ENCODE measurements around the gene STARD7. TPM values are rescaled to one million over a fixed set of nuclear protein-coding genes. Genes with fewer than 3 reads are reported as not detected.
"Not testable (repeated sequence)": the region's sequence is repeated elsewhere in the genome, so short reads cannot be mapped to it uniquely, and the experiment has no call there.

STARD7 gene, protein sequence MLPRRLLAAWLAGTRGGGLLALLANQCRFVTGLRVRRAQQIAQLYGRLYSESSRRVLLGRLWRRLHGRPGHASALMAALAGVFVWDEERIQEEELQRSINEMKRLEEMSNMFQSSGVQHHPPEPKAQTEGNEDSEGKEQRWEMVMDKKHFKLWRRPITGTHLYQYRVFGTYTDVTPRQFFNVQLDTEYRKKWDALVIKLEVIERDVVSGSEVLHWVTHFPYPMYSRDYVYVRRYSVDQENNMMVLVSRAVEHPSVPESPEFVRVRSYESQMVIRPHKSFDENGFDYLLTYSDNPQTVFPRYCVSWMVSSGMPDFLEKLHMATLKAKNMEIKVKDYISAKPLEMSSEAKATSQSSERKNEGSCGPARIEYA
- 191 and 326 TPM in 2 replicates for polyA plus RNA-seq (2014; cell fraction: cytosol; rRNA removed)
- polyA plus RNA-seq (2014; cell fraction: nucleus; rRNA removed): 165 and 200 TPM in 2 replicates

DNA sequence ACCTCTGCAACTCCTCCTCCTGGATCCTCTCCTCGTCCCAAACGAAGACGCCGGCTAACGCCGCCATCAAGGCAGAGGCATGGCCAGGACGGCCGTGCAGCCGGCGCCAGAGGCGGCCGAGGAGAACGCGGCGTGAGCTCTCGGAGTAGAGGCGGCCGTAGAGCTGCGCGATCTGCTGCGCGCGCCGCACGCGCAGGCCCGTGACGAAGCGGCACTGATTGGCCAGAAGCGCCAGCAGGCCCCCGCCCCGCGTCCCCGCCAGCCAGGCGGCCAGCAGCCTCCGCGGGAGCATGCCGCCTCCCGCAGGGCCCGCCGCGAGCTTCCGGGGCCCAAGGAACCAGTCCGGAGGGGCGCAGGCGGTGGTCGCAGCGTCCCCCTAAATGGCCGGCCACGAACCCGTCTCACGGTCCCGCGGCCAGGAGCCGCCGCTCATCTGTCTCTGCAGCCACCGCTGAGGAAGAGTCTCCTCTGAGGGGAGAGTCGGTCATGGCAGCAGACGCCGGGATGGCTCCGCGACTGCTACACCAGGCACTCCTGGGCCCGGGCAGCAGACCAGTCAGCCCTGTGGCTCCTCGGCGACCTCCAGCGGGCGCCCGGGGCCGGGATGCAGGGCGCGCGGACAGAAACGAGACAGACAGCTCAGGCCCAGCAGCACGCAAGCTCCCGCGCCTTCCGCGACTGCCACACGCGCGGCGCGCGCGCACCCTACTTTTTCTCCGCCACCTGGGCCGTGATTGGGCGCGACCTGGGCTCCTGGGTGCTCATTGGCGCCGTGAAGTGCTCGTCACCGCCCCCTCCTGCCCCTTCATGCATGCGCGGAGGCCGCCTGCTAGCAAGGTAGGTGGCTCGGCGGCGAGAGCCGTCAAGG lies at the start of gene STARD7:
TSS of gene STARD7 (minus strand) at position 685 of the 868 bp plus-strand sequence. CDS start at position 292, 393 bp downstream.
- peak; percentile 98 for DNase-seq (ENCODE audit: low spot score)

DNA sequence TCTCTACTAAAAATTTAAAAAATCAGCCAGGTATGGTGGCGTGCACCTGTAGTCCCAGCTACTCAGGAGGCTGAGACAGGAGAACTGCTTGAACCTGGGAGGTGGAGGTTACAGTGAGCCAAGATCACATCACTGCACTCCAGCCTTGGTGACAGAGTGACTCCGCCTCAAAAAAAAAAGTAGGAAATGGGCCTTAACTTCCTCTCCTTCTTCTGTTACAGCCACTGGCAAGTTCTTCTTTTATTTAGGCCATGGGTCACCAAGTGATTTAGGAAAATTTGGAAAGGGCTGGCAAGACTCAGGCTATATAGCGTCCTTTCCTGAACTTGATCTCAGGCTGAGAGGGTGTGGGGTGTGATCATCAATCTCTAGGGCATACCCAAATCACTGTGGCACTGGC lies 49.1 kb upstream of the STARD7 start:
- not testable (repeated sequence) for DNase-seq (ENCODE audit: low spot score)

DNA sequence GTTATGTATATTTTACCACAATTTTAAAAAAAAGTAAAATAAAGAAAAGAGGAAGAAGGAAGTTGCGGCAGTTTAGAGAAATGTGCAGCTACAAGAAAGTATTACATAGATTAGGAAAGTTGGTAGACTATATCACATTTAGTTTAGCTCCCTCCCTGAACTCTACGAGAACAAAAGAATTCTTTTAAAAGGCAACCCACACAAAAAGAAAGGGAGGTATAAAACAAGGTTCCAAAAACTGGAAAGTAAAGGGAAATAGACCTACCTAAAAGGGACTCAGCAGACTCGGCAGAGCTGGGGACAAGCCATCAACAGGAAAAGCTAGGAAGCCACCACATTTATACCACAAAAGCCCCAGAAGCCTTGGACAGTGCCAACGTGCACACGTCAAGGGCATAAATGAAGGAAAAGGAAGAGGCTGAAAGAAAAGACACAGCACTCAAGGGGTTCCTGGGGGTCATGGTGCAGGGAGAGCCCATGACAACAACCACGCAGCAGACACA lies 48.0 kb upstream of the STARD7 start:
- no peak for DNase-seq (ENCODE audit: low spot score)

DNA sequence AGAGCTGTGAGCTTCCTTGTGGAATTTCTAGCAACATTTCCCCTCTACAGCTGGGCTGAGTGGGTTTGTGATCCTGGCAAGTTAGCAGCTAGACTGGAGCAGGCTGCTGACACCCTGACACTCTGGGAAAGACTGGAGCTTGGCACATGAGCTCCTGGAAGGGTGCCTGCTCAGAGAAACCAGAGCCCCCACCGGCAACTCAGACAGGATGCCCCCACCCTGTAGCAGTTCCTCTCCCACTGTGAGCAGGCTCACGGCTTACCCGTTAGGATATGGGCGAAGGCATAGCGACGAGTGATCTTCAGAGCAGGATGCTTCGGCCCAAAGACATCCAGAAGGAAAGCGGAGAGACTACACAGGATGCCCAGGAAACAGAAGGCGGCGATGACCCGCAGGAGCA lies 45.9 kb upstream of the STARD7 start:
- DNase-seq (ENCODE audit: low spot score): no peak

DNA sequence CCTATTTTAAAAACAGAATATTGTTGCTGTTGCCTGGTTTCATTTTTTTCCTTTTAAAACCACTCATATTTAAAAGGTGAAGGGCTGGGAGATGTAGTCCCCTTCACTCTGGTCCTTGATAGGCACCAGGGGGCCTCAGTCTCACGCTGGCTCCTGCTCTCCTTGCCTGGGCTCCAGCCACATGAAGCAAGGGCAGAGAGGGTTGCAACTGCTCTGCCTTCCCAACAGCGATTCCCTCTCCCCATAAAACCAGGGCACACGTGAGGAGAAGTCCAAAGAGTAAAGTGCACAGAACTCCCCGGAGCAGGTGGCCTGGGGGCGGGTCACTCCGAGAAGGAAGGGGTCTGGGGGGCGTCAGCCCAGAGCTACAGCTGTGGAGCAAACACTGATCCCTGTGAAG lies 44.4 kb upstream of the STARD7 start:
- no peak for DNase-seq (ENCODE audit: low spot score)

DNA sequence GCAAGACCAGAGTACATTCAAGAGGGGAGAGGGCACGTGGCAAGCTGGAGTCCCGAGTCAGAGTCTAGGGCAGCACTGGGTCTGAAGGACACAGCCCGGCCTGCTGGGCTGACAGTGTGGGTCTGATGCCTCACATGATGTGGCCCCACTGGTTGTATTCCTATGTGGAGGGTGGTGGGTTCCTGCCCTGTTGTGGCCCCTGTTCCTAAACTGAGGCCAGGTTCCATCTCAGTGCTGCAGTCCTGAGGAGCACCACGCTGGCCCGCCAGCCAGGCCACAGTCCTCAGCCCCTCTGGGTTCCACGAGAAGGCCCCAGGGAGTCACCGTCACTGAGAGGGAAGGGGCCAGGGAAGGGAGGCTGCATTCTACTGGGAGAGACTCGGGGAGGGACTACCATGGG lies 43.9 kb upstream of the STARD7 start:
- no peak for DNase-seq (ENCODE audit: low spot score)

DNA sequence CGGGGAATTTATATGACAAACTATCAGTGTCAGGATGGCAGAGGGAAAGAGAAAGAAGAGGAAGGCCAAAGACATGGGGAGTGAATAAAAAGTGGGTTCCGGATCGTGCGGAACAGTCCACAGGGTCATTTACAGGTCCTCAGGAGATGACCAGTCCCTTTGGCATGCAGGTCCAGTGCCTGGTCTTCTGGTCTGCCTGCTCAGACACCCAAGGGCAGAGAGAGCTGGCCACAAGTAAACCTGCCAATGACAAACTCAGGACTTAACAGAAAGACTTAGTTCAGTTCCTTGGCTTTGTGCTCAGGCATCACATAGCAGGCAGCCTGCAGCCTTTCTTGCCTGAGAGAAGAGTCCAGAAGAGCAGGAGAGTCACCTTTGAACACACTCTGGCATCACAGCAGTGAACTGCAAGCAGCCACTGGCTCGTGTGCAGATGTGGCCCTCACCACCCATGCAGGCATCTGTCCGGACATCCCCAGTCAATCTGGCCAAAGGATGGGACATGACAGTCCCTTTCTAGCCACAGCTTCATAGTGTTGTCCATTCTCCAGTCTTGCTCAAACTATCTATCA lies 43.2 kb upstream of the STARD7 start:
- peak; percentile 51 for DNase-seq (ENCODE audit: low spot score)

DNA sequence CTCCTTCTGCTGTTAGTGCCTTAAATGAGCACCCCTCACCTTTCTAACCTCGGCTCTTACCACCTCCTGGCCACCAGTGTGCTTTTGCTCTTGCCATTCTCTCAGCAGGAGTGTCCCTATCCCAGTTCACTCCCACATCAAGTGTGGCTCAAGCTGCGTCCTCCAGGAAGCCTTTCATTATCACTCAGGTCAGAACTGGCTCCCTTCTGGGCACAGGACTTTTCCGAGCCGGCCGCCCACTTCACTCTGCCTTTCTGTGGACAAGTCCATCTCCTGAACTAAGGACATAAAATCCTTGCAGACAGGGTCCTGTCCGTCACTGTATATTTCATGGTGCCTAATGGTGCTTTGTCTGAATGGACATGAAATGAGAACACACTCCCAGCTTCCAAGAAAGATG lies 41.6 kb upstream of the STARD7 start:
- DNase-seq (ENCODE audit: low spot score): no peak

DNA sequence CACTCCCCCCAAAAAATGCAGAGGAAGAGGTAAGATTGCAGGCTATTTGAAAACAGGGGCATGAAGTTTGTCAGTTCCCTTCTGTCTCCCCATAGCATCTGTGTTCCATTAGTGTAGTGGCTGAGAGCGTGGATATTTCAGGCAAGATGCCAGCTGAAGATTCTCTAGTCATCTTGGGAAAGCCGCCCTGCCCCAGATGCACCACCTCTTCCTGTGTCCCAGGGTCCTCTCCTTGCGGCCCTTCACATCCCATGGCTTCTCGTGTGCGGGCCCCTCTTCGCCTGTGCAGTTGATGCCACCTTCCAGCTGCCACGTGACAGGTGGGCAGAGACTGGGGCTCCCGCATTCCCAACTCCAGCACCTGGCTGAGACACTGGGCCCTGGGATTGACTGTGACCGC lies 41.0 kb upstream of the STARD7 start:
- no peak for DNase-seq (ENCODE audit: low spot score)

DNA sequence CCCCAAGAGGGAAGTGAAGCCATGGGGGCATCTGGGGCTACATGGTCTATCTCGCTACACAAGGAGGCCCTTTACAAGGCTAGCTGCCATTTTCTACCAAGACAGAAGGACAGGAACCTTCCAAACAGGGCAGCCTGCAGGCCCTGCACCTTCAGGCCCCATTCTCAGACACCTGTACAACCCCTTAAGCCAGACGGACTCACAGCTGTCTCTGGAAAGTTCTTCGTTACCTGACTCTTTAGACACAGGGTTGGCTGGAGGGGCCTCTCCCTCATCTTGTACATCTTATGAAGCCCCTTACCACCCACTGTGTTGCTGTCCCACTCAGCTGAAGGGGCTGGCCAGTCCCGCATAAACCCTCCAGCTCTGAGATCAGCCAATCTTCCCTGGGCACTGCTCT lies 40.0 kb upstream of the STARD7 start:
- no peak for DNase-seq (ENCODE audit: low spot score)

DNA sequence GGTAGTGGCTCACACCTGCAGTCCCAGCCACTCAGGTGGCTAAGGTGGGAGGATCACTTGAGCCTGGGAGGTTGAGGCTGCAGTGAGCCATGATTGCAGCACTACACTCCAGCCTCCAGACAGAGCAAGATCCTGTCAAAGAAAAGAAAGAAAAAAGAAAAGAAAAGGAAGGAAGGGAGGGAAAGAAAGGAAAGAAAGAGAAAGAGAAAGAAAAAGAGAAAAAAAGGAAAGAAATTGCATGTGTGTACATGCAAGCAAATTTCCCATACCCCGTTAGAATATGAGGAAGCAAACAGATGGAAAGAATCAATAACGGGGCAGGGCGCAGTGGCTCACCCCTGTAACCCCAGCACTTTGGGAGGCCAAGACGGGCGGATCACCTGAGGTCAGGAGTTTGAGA lies 39.3 kb upstream of the STARD7 start:
- DNase-seq (ENCODE audit: low spot score): no peak

DNA sequence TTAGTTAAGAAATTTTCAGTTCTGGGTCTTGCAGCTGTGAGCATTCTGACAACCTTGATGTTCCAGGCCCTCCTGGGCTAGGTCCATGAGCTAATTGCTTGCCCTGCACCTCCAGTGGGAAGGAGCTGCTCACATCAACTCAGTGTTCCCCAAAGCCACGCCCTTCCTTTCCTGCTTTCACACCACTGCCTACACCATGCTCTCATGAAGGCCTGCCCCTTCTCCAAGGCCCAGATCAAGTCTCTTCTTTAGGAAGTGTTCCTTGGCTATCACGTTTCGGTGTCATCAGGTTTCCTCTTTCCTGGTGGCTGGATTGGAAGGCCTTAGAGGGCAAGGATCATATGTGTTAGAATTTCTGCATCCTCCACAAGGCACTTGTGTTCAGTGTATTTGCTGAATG lies 38.4 kb upstream of the STARD7 start:
- no peak for DNase-seq (ENCODE audit: low spot score)

DNA sequence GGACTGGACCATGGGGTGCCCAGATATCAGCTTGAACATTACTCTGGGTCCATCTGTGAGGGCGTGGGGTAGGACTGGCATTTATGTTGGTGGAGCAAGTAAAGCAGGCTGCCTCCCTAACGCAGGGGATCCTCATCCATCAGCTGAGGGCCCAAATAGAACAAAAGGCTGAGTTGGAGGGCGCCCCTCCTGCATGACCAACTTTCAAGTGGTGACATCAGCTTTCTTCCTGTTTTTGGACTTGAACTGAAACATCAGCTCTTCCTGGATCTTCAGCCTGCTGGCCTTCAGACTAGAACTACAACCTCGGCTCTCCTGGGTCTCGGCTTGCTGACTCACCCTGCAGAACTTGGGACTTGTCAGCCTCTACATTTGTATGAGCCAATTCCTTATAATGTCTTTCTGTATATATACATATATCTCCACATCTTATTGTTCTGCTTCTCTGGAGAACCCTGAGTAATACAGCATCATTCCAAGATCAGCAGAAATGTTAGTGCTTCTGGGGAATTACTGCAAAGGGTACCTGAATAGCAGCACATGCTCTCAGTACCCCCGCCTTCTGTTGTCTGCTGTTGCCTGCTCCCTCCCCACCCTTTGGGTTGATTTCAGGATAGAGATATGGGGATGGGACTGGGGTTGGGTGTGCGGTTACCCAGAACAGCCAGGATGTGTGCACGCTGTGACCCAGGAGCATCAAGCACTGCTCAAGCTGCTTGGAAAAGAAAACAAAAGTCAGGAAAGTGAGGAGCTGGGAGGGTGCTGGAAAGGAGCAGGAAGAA lies 37.2 kb upstream of the STARD7 start:
- DNase-seq (ENCODE audit: low spot score): no peak

DNA sequence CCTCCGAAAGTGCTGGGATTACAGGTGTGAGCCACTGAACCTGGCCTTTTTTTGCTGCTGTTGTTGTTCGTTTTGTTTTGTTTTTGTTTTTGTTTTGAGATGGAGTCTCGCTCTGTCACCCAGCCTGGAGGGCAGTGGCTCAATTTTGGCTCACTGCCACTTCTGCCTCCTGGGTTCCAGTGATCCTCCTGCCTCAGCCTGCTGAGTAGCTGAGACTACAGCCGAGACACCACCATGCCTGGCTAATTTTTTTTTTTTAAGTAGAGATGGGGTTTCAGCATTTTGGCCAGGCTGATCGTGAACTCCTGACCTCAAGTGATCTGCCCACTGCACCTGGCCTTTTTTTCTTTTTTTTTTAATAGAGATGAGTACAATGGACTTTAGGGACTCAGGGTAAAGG lies 35.2 kb upstream of the STARD7 start:
- DNase-seq (ENCODE audit: low spot score): no peak

DNA sequence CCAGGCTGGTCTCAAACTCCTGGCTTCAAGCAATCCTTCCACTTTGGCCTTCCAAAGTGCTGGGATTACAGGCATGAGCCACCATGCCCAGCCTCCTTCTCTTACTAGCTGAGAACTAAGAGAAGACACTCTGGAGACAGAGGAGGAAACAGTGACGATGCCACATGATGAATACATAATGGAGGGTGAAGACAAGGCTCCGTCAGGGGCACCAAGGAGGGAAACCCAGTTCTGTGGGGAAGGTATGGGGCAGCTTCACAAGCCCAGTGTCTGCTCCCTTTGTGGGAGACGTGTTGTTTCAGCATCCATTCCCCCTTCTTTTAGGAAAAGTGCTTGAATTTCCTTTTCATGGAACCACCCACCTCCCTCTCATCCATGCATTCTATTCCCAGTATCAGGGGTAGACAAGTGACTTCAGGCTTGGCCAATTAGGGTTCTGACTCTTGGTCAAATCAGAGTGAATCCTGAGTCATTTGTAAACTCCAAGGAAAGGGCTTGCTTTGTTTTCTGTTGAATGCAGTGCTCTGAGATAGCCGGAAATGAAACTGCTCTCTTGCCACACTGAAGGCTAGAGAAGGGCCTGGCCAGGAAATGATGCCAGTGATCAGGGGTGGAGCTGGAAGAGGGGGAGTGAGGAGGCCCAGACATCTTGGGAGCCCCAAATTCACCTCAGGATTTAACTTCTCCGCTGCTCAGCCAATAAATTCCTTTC lies 33.4 kb upstream of the STARD7 start:
- no peak for DNase-seq (ENCODE audit: low spot score)

DNA sequence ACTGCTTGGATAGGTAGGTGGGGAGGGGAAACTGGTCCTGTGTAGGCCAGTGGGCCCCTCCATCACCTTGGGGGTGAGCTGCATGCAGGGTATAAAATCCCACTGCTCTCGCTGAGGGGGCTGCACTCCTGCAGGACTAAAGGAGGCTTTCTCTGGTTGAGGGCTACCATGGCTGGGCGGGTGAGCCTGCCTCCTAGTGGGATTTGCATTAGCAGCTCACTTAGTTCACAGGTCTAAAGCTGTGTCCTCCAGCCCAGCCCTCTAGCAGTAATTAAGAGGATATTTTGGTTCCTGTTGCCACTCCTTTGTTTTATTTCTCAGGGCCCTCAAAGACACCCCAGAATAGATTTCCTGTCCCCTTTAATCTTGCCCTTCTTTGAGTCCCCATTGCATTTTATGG lies 32.6 kb upstream of the STARD7 start:
- no peak for DNase-seq (ENCODE audit: low spot score)

DNA sequence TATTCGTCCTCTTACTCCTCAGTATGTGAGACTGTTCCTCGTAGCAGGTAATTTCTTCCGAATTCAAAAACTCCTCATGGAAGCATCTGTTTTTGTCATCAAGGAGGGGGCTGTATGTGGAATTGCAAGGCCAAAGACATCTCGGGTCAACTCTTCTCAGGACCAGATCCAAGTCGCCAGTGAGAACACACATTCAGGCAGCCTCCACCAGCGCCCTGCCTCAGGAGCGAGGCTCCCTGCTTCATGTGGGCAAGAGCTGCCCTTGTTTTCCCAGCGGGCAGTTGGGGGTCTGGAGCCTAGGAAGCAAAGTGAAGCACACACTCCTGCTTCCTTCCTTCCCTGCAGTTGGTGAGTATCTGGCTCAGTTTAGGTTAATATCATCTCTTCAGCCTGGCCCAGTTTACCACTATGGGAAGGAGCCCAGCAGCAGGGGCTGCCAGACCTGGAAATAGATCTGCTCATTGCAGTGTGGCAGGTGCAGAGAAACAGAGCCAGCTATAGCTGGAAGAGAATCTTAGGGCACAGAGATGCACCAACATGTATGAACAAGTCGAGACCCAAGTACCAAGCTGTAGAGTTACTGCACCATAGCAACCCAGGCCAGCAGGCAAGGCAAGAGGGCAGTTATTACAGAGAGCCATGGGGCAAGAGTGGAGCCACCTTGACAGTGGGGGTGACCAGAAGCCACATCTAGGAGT lies 31.9 kb upstream of the STARD7 start:
- no peak for DNase-seq (ENCODE audit: low spot score)

DNA sequence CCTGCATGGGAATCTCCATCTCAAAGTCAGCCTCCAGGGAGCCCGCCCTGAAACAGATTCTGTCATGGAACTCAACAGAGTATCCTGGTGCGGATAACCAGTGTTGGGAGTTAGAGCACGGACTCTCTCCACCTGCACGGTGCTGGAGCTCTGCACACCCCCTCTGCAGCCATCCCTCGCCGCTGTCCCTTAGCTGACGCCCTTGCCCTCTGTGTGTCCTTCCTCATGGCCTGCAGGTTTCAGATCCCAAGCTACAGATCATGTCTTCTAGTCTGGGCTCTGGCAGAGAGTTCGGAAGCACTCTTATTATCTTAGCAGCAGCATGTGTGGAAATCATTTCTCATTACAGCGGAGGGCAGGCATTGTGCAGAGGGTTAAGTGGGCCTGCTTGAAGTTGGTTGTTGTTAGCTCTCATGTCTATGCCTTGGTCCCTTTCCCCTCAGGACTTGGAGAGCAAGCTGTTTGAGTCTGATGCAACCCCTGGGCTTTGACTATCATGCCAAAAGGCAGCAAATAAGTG lies 31.2 kb upstream of the STARD7 start:
- no peak for DNase-seq (ENCODE audit: low spot score)

DNA sequence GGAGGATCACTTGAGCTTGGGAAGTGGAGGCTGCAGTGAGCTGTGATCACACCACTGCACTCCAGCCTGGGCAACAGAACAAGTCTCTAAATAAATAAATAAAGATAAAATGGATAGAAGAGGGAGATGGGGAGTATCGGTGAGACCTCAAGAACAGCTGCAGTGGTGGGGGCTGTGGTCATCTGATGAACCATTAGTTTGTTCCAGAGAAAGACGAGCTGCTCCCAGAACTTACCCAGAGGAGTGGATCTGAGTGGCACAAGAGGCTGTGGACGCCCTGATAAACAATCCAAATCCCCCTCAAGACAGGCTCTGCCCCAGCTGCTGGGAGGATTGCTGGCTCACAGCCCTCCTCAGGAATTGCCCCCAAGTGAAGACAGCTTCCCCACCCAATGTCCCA lies 30.5 kb upstream of the STARD7 start:
- DNase-seq (ENCODE audit: low spot score): no peak

DNA sequence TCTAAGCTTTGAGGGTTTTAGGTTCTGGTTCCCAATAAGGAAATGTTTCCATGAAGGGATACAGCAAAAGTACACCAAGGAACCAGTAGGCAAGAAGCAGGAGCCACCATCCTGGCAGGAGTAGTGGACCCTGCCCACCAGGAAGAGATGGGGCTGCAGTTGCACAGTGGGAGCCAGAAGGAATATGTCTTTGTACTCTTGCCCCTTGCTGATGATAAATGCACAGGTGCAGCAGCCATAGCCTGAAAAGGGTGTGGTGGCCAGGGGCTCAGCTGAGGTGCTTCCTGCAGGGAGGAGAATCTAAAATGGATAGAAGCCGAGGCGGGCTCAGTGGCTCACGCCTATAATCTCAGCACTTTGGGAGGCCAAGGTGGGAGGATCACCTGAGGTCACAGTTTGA lies 29.6 kb upstream of the STARD7 start:
- no peak for DNase-seq (ENCODE audit: low spot score)
